GM21367 (cell line): ENCODE results near the gene TMX4.
"Not testable (repeated sequence)": the region's sequence is repeated elsewhere in the genome, so short reads cannot be mapped to it uniquely, and the experiment has no call there.

Experiments
- ATAC-seq: cut with Tn5 transposase; IDR thresholded peaks from one replicate; pipeline ENCODE4 v1.9.1; 2021; ENCODE audit not compliant: unreplicated experiment

The TMX4 gene

GRCh38 chr20:8019246-8019997 is at the start of gene TMX4:
Gene TMX4, minus strand, starts transcription at chr20:8019761. Its CDS starts 148 bp downstream, at chr20:8019613.
- peak; percentile 88 for ATAC-seq

- ATAC-seq, result no peak
Measured at GRCh38 chr20:8067082-8067481, 47.5 kb upstream of the TMX4 start.

- no peak for ATAC-seq
Measured at GRCh38 chr20:8066662-8067061, 47.1 kb upstream of the TMX4 start.

- no peak for ATAC-seq
Measured at GRCh38 chr20:8065691-8066090, 46.1 kb upstream of the TMX4 start.

- ATAC-seq, result no peak
Measured at GRCh38 chr20:8062756-8063155, 43.2 kb upstream of the TMX4 start.

GRCh38 chr20:8061861-8062518 is 42.4 kb upstream of the TMX4 start:
- ATAC-seq, result no peak

- ATAC-seq, result no peak
Measured at GRCh38 chr20:8060977-8061376, 41.4 kb upstream of the TMX4 start.

GRCh38 chr20:8057871-8058270 is 38.3 kb upstream of the TMX4 start:
- ATAC-seq, result no peak

GRCh38 chr20:8055096-8055495 is 35.5 kb upstream of the TMX4 start:
- no peak for ATAC-seq

- no peak for ATAC-seq
Measured at GRCh38 chr20:8050157-8050837, 30.7 kb upstream of the TMX4 start.

GRCh38 chr20:8049310-8049709 is 29.7 kb upstream of the TMX4 start:
- ATAC-seq, result no peak

- ATAC-seq, result no peak
Measured at GRCh38 chr20:8045946-8046345, 26.4 kb upstream of the TMX4 start.

- peak; percentile 88 for ATAC-seq
Measured at GRCh38 chr20:8043687-8044282, 24.2 kb upstream of the TMX4 start.

GRCh38 chr20:8039042-8039441 is 19.5 kb upstream of the TMX4 start:
- no peak for ATAC-seq

GRCh38 chr20:8036771-8037170 is 17.2 kb upstream of the TMX4 start:
- ATAC-seq, result no peak

- no peak for ATAC-seq
Measured at GRCh38 chr20:8033151-8033841, 13.7 kb upstream of the TMX4 start.

- ATAC-seq, result no peak
Measured at GRCh38 chr20:8032499-8032898, 12.9 kb upstream of the TMX4 start.

- ATAC-seq, result not testable (repeated sequence)
Measured at GRCh38 chr20:8031539-8031938, 12.0 kb upstream of the TMX4 start.

- no peak for ATAC-seq
Measured at GRCh38 chr20:8021541-8022269, 2.1 kb upstream of the TMX4 start.

GRCh38 chr20:8020314-8021079 is 936 bp upstream of the TMX4 start:
- peak; percentile 44 for ATAC-seq
